Psoas muscle (tissue), 8 donors: Measurements from ENCODE around the gene KMO. TPM values are rescaled to one million over a fixed set of nuclear protein-coding genes. Genes with fewer than 3 reads are reported as not detected.

ENCODE experiments used
- ATAC-seq, 4 donors: fragments of 200-7000 bp; cut with Tn5 transposase; one replicate each; pipeline ENCODE4 v1.9.1; 2020; ENCODE audit warnings: moderate library complexity in 3 of 4, mild to moderate bottlenecking in 2 of 4
- DNase-seq, 2 donors: peaks; one replicate each; pipeline ENCODE4 v3.0.0-alpha.2; 2020
- H3K27ac ChIP-seq: fragments of 200-600 bp; one replicate; pipeline ENCODE4 v1.8.0; 2022
- H3K27me3 ChIP-seq, 3 donors: fragments of 200-600 bp in 1 of 3; one replicate each; pipeline versions ENCODE4 v1.6.1 to v1.8.0; 2013 to 2022; ENCODE audit warnings: low read length in 2 of 3, mild to moderate bottlenecking in 2 of 3, moderate library complexity in 1 of 3; ENCODE audit not compliant: insufficient read depth in 3 of 3
- H3K36me3 ChIP-seq, 2 donors: fragments of 200-600 bp in 1 of 2; one replicate each; pipeline versions ENCODE4 v1.6.1 to v1.8.0; 2013 to 2022; ENCODE audit warnings: low read depth in 1 of 2, mild to moderate bottlenecking in 1 of 2, moderate library complexity in 1 of 2; ENCODE audit not compliant: insufficient read depth in 1 of 2
- H3K4me1 ChIP-seq: fragments of 200-600 bp; one replicate; pipeline ENCODE4 v1.8.0; 2022
- H3K4me3 ChIP-seq: fragments of 200-600 bp; one replicate; pipeline ENCODE4 v1.8.0; 2022; ENCODE audit warnings: mild to moderate bottlenecking
- H3K9me3 ChIP-seq: fragments of 200-600 bp; one replicate; pipeline ENCODE4 v1.8.0; 2022
- CTCF ChIP-seq: fragments of 200-600 bp; IDR thresholded peaks from one replicate; pipeline ENCODE4 v1.8.0; 2022; ENCODE audit warnings: antibody characterized with exemption
- WGBS, 3 donors: extraction: QIAGEN DNeasy Blood & Tissue Kit; methylation state at CpG; one replicate each; pipeline versions ENCODE4 v1.1.6 to v1.1.7; 2013; 5-methylcytosine and 5-hydroxymethylcytosine counted together
- intact Hi-C, 2 donors: fragments of 100-400 bp; cut with DNase I; formaldehyde crosslinking; loops; one replicate each; pipeline versions ENCODE4 v1.11.0 to v1.14.2; 2022
- polyA plus RNA-seq, 3 donors: library from polyadenylated mRNA; stranded (reverse); fragments of 200-250 nt; gene quantifications; one replicate each; pipeline ENCODE4 v1.2.3, GENCODE V29; 2013
- total RNA-seq, 4 donors: library from RNA; stranded (reverse); fragmentation: NEBNext Ultra II Directional in 2 of 4; extraction: Animal tissue kit (Norgen Biotek cat#: 25700) in 2 of 4; gene quantifications; one replicate each; pipeline versions ENCODE4 v1.2.1 to v1.2.4, GENCODE V29; 2021 to 2023
- donor health status: healthy with polysubstance abuse.
- donor health status: DM: no; HTN: no; CAD: no; lungs with moderate emphysema.
- donor health status: Bipolar disorder and iron deficiency.
- donor health status: healthy.
- donor health status: DM: yes; HTN: yes; CAD: no.
- donor health status: DM: no; HTN: no; CAD: no.
- donor health status: DM: no; HTN: no; CAD: no.
- donor health status: DM: yes; HTN: yes; CAD: no.

Gene KMO
- total and polyA plus RNA-seq, 7 donors, result 0.03 to 0.21 (median 0.06) TPM; not detected in 2

GRCh38 chr1:241548008-241548407, 15.8 kb downstream of the KMO start:
- H3K36me3 ChIP-seq, result no peaks in the 10 kb centered on the region
- ATAC-seq (no peak), DNase-seq (no peak)
- H3K9me3 ChIP-seq, result no peaks in the 10 kb centered on the region
- H3K27me3 ChIP-seq, result peaks cover 0 to 4% (median 0%) of the 10 kb centered on the region in 3 donors
- WGBS, 3 donors, result 46 to 68% (median 67%) methylated on average over 2 of the region's 2 CpGs
- no peak overlapping the region for H3K4me3 ChIP-seq
- intact Hi-C loops, result no loop called here
- no peak overlapping the region for H3K27ac ChIP-seq
- no peaks in the 10 kb centered on the region for H3K4me1 ChIP-seq
- no peak for TF ChIP-seq CTCF

- WGBS, 3 donors, result 73 to 80% (median 77%) methylated on average over 1 of the region's 1 CpG
- no peak overlapping the region for H3K4me3 ChIP-seq
- H3K27me3 ChIP-seq, result peaks cover 0 to 4% (median 0%) of the 10 kb centered on the region in 3 donors
- no peak for DNase-seq
- H3K27ac ChIP-seq, result no peak overlapping the region
- no peaks in the 10 kb centered on the region for H3K9me3 ChIP-seq
- H3K4me1 ChIP-seq, result no peaks in the 10 kb centered on the region
- no peaks in the 10 kb centered on the region for H3K36me3 ChIP-seq
- intact Hi-C loops, result no loop called here
- TF ChIP-seq CTCF, result no peak
- no peak for ATAC-seq
Observed at GRCh38 chr1:241550318-241550717, 18.1 kb downstream of the KMO start.

GRCh38 chr1:241551759-241552638, 19.8 kb downstream of the KMO start:
- Histone ChIP-seq H3K4me1 (no peaks in the 10 kb centered on the region), H3K9me3 (no peaks in the 10 kb centered on the region), H3K36me3 (no peaks in the 10 kb centered on the region), H3K27ac (no peak overlapping the region), H3K4me3 (peak overlapping the region; percentile 2), H3K27me3 (no peaks in the 10 kb centered on the region)
- ATAC-seq, result no peak
- intact Hi-C loops, result no loop called here
- DNase-seq, result peak in 1 of 2 donors; percentile 20
- 83 to 85% (median 84%) methylated on average over 22 of the region's 22 CpGs for WGBS, 3 donors
- no peak for TF ChIP-seq CTCF

GRCh38 chr1:241553886-241554592, 21.9 kb downstream of the KMO start:
- no peak for TF ChIP-seq CTCF
- Histone ChIP-seq H3K9me3 (no peaks in the 10 kb centered on the region), H3K27ac (no peak overlapping the region), H3K4me3 (no peak overlapping the region), H3K27me3 (no peaks in the 10 kb centered on the region), H3K4me1 (no peaks in the 10 kb centered on the region), H3K36me3 (no peaks in the 10 kb centered on the region)
- WGBS, 3 donors, result 39 to 49% (median 45%) methylated on average over 7 of the region's 7 CpGs
- DNase-seq, result no peak
- intact Hi-C loops, result no loop called here
- ATAC-seq, result no peak
